Fibroblast of the conjunctiva (primary cell): ENCODE measurements around the gene ZNF740.
A peak's percentile ranks its signal among the peaks of the same experiment; 100 is the strongest.
"Not testable (repeated sequence)": the region's sequence is repeated elsewhere in the genome, so short reads cannot be mapped to it uniquely, and the experiment has no call there.

Experiments used
- DNase-seq: peaks from one replicate; pipeline ENCODE4 v3.0.0-alpha.2; 2010; ENCODE audit warnings: low read depth

ZNF740 gene

GRCh38 chr12:53180220-53180930 lies at the start of gene ZNF740, which contains the start of gene CSAD:
ZNF740 (plus strand) TSS chr12:53180722; CDS start chr12:53181984, 1,262 bp downstream.
CSAD (minus strand) TSS chr12:53180925; CDS start chr12:53173470, 7,455 bp downstream.
- peak; percentile 95 for DNase-seq

GRCh38 chr12:53131844-53132243 lies 48.7 kb upstream of the ZNF740 start:
- no peak for DNase-seq

GRCh38 chr12:53133722-53134121 lies 46.8 kb upstream of the ZNF740 start:
- no peak for DNase-seq

DNA sequence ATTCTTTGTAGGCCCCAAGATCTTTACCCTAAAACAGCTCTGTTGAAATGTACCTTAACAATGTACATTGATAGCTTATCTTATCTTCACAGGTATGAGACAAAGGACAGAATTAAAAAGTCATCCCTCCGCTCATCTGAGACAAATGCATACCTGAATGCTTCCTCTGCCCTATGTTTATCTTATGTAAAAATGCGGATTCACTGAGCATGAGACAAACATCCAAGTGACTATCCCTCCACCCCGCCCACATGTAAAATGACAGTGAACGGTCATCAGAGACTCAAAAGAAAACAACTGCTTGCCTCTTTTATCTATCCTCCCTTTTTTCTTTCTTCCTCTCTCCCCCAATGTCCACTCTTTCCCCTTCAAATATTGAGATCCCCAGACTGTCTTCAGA lies 37.2 kb upstream of the ZNF740 start:
- no peak for DNase-seq

DNA sequence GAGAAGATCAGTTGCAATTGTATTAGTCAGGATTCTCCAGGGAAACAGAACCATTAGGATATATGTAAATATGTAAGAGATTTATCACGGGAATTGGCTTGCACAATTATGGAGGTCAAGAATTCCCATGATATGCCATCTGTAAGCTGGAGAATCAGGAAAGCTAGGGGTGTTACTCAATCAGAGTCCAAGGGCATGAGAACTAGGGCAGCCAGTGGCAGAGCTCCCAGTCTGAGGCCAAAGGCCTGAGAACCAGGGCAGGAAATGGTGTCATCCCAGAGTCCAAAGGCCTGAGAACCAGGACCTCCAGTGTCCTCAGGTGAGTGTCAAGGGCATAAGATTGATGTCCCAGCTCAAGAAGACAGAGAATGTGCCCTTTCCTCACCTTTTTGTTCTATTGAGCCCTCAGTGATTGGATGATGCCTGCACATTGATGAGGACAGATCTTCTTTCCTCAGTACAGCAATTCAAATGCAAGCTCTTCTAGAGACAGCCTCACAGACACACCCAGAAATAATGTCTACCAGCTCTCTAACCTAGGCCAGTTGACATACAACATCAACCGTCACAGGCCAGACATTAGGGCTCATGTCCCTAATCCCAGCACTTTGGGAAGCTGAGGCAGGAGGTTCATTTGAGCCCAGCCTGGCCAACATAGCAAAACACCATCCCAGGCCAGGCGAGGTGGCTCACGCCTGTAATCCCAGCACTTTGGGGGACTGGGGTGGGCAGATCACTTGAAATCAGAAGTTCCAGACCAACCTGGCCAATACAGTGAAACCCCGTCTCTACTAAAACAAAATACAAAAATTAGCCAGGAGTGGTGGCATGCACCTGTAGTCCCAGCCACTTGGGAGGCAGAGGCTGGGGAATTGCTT lies 34.9 kb upstream of the ZNF740 start:
- DNase-seq = no peak

DNA sequence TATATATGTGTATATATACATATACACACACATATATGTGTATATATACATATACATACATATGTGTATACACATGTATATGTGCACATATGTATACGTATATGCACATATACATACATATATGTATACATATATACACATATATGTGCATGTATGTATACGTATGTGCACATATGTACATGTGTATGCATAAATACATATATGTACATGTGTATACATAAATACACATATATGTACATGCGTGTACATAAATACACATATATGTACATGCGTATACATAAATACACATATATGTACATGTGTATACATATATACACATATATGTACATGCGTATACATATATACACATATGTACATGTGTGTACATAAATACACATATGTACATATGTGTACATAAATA lies 33.3 kb upstream of the ZNF740 start:
- DNase-seq = no peak

DNA sequence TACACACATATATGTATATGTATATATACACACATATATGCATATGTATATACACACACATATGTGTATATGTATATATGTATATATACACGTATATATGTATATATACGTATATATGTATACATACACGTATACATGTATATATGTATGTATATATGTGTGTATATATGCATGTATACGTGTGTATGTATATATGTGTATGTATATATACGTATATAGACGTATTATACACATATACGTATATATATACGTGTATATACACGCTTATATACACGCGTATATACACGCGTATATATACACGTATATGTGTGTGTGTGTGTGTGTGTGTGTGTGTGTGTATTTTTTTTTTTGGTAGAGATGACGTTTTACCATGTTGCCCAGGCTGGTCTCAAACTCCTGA lies 32.9 kb upstream of the ZNF740 start:
- DNase-seq = no peak

- no peak for DNase-seq
Measured at GRCh38 chr12:53151039-53151438, 29.5 kb upstream of the ZNF740 start.

DNA sequence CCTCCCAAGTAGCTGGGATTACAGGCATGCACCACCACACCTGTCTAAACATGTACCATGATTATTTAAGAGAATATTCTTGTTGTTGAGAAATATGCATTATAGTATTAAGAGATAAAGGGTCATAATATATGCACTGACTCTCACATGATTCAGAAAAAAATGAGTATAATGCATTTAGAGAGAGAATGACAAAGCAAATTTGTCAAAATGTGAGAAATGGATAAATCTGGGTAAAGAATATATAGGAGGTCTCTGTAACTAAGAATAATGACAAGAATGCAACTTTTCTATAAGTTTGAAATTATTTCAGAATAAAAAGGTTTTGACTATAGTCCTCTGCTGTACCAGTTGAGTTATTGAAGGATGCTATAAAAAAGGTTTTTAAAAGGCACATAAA lies 28.1 kb upstream of the ZNF740 start:
- no peak for DNase-seq

DNA sequence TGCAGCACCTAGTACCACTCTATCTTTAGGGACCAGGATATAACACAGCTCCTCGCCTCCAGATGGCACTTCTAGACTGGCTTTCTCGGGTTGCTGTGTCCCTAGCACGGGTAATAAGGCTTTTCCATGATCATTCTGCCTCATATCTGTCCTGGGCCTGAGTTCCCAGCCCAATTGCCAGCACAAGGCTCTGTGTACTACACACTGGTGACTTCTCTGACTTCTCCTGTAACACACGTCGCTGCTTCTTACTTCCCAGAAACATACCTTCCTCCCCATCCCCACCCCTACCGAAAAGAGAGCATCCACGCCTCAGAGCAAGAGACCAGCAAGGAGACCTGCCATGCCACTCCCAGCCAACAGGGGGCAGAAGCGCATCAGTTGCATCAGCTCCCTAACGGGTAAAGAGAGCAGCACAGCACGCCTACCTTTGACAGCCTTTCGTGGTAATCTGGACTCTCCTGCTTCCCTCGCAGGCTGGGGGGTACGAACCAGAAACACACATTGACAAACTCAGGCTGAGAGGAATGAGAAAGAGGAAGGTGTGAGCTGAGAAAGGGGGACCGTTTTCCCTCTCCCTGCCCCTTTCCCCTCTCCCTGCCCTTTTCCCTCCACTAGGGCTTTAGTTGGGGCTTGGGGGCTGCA lies 21.2 kb upstream of the ZNF740 start:
- DNase-seq = peak; percentile 79

GRCh38 chr12:53160000-53160399 lies 20.5 kb upstream of the ZNF740 start:
- DNase-seq = no peak

GRCh38 chr12:53160673-53161072 lies 19.8 kb upstream of the ZNF740 start:
- no peak for DNase-seq

GRCh38 chr12:53161119-53161911 lies 19.2 kb upstream of the ZNF740 start:
- DNase-seq = no peak

- not testable (repeated sequence) for DNase-seq
Measured at GRCh38 chr12:53163008-53163407, 17.5 kb upstream of the ZNF740 start.

- no peak for DNase-seq
Measured at GRCh38 chr12:53166837-53167236, 13.7 kb upstream of the ZNF740 start.

DNA sequence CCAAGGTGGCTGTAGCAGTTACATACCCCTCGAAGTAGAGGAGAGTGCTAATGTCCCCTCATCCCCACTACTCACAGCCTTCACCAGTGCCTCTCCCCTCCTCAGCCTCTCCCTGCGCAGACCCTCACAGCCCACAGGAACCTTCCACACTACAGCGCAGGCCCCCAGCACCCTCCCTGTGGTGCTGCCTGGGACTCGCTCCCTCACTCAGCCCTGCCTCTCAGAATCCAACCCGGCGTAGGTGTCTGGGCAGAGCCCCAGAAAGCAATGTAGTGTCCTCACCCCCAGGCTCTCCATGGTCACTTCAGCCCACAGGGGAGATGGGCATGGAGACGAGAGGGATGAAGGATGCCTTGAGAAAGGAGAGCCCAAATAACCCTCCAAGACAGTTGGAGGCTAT lies 10.9 kb upstream of the ZNF740 start:
- no peak for DNase-seq

DNA sequence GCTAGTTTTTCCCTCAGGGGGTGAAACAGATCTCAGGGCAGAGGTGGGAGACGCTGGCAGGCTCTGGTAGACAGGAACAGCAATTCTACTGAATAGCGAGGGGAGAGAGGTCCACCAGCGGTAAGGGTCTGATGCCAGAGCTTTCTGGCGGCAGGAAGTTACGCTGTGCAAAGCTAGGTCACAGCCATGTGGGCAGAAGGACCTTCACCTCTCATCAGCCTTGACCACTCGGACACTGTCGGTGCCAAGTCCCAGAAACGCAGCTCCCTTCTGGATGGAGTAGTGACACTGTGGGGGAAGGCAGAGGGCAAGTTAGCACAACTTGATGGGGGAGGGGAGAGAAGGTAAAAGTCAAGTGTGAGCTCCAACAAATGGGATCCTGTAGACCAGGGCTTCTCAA lies 10.3 kb upstream of the ZNF740 start:
- no peak for DNase-seq

GRCh38 chr12:53170876-53171724 lies 9.4 kb upstream of the ZNF740 start:
- no peak for DNase-seq

DNA sequence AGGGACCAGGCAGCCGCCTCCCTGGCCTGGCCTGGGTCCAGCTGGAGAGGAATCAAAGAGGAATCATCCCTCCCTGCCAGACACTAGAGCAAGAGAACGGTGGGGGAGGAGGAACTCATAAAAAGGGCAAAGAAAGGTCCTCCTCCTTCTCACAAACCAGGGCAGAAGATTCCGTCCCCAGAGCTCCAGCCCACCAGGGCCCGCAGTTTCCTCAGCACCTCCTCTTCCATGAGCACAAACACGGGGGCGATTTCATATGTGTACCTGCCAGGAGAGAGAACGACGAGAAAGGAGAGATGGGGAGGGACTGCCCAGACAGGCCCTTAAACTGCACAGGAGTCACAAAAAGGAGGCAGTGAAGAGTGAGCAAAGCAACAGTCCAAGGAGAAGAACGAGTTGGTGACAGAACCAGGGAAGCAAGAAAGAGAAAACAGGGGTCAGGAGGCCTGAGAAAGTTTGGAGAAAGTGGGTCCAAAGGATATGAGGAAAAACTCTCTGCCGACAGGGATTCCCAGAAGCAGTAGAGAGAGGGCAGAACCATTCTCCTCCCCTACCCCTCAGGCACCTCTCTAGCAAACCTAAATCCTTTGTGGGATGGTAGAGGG lies 8.7 kb upstream of the ZNF740 start:
- DNase-seq = no peak

DNA sequence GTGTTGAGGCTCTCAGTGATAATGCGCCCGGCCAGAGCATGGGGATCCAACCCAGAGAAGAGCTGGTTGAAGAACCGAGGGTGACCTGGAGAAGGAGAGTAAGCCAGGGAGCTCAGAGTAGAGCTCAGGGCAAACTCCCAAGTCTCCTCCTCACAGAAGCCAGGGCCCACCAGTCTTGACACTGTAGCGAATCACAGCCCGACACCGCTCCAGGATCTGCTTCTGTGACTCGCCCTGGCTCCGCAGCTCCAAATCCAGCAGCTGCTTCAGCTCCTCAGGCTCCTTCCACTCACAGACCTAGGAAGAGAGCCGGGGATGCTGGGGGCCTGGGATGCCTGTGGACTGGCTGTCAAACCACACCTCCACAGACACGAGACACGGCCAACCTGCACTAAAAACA lies 8.2 kb upstream of the ZNF740 start:
- no peak for DNase-seq
